Kidney (tissue), 14 donors: ENCODE measurements around the gene DIP2A. TPM values are rescaled to one million over a fixed set of nuclear protein-coding genes. Genes with fewer than 3 reads are reported as not detected.

Experiments
- DNase-seq, 5 donors: peaks; one replicate each; pipeline ENCODE4 v3.0.0-alpha.2; 2013 to 2020
- FAIRE-seq: peaks from 2 replicates; lab custom pipeline; 2012; peaks lifted over from hg19 to GRCh38; lab: Jason Lieb, UNC
- H3K27ac ChIP-seq, 2 donors: one replicate each; pipeline ENCODE4 v1.7.0; 2013; ENCODE audit warnings: low read depth in 2 of 2, low read length in 2 of 2, inconsistent platforms in 1 of 2
- H3K27me3 ChIP-seq: one replicate; pipeline ENCODE4 v1.7.1; 2013; ENCODE audit warnings: low read length, inconsistent platforms; ENCODE audit not compliant: control insufficient read depth, insufficient read depth
- H3K36me3 ChIP-seq, 3 donors: one replicate each; pipeline versions ENCODE4 v1.7.0 to v1.7.1; 2013; ENCODE audit warnings: low read length in 3 of 3, control low read depth in 1 of 3, inconsistent platforms in 1 of 3; ENCODE audit not compliant: insufficient read depth in 3 of 3, control insufficient read depth in 2 of 3
- H3K4me1 ChIP-seq, 3 donors: one replicate each; pipeline versions ENCODE4 v1.7.0 to v1.7.1; 2013; ENCODE audit warnings: low read length in 3 of 3, inconsistent platforms in 1 of 3, low read depth in 1 of 3; ENCODE audit not compliant: control insufficient read depth in 2 of 3, insufficient read depth in 2 of 3
- H3K4me3 ChIP-seq, 3 donors: one replicate each; pipeline versions ENCODE4 v1.7.0 to v1.8.1; 2013; ENCODE audit warnings: low read length in 3 of 3, control low read depth in 1 of 3, inconsistent platforms in 1 of 3
- H3K9ac ChIP-seq, 3 donors: one replicate each; pipeline versions ENCODE4 v1.7.0 to v1.7.1; 2013; ENCODE audit warnings: low read length in 3 of 3, control low read depth in 1 of 3, inconsistent platforms in 1 of 3
- H3K9me3 ChIP-seq, 3 donors: one replicate each; pipeline versions ENCODE4 v1.7.0 to v1.7.1; 2013; ENCODE audit warnings: low read length in 3 of 3, control low read depth in 1 of 3, inconsistent platforms in 1 of 3; ENCODE audit not compliant: control insufficient read depth in 2 of 3, insufficient read depth in 1 of 3
- CTCF ChIP-seq: IDR thresholded peaks from 3 replicates; pipeline ENCODE4 v1.5.1; 2012; ENCODE audit warnings: mild to moderate bottlenecking, moderate library complexity, borderline replicate concordance; ENCODE audit not compliant: insufficient read depth; ENCODE audit errors: extremely low read depth
- intact Hi-C: fragments of 100-400 bp; cut with DNase I; formaldehyde crosslinking; loops from one replicate; pipeline ENCODE4 v1.11.1; 2022
- polyA plus RNA-seq: library from polyadenylated mRNA; stranded (reverse); fragments of 350-450 nt; fragmentation: Illumina TruSeq; extraction: RNeasy Lipid Tissue Mini Kit (QIAGEN cat#74804); gene quantifications from one replicate; pipeline ENCODE4 v1.2.3, GENCODE V29; 2014; ENCODE audit warnings: low read depth, low replicate concordance; ENCODE audit not compliant: insufficient read depth
- total RNA-seq: library from RNA; stranded (reverse); fragmentation: NEBNext Ultra II Directional; extraction: Animal tissue kit (Norgen Biotek cat#: 25700); gene quantifications from one replicate; pipeline ENCODE4 v1.2.1, GENCODE V29; 2021
- donor health status: control.
- donor health status: control.
- donor health status: control.
- donor health status: control.
- donor health status: control.
- donor health status: DM: yes; HTN: yes; CAD: no.
- donor health status: Normal renal cell carcinoma (clear cell type).

The DIP2A gene
- total and polyA plus RNA-seq, 2 donors from 2014 or later = 8.7 to 36.5 TPM

- Histone ChIP-seq H3K4me1 (no peaks in the 10 kb centered on the region), H3K27me3 (no peaks in the 10 kb centered on the region), H3K9ac (no peak overlapping the region), H3K9me3 (no peaks in the 10 kb centered on the region), H3K4me3 (no peak overlapping the region), H3K36me3 (peaks cover 0 to 12% (median 8%) of the 10 kb centered on the region in 3 donors), H3K27ac (no peak overlapping the region)
- intact Hi-C loops = no loop called here
- FAIRE-seq = no peak
- DNase-seq = peak in 1 of 5 donors; percentile 6
- TF ChIP-seq CTCF = no peak
Measured at GRCh38 chr21:46422636-46423241, 36.0 kb upstream of the DIP2A start.

DNA sequence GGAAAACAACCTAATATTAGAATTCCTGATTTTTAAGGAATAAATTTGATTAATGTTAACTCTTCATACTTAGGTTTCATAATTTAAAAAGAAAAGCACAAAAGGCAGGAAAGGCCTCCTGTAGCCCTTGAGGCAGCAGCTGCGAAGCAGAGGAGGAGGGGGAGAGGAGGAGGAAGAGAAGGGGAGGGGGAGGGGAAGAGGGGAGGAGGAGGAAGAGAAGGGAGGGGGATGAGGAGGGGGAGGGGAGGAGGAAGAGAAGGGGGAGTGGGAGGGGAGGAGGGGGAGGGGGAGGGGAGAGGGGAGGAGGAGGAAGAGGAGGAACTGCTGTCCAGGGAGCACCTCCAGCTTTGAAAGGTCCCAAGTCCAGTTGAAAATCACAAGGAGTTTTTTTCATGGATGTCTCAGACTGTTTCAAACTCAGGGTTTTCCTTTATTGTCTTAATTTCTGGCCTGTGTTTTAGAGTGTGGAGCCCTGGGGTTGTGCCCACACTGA, 35.1 kb upstream of the DIP2A start:
- Histone ChIP-seq H3K4me1 (no peaks in the 10 kb centered on the region), H3K9ac (no peak overlapping the region), H3K9me3 (no peaks in the 10 kb centered on the region), H3K27ac (no peak overlapping the region), H3K27me3 (no peaks in the 10 kb centered on the region), H3K36me3 (peaks cover 0 to 9% (median 5%) of the 10 kb centered on the region in 3 donors), H3K4me3 (no peak overlapping the region)
- no peak for TF ChIP-seq CTCF
- DNase-seq (peak in 1 of 5 donors; percentile 4), FAIRE-seq (no peak)
- intact Hi-C loops = no loop called here

- Histone ChIP-seq H3K4me3 (no peak overlapping the region), H3K36me3 (peaks cover 0 to 9% (median 5%) of the 10 kb centered on the region in 3 donors), H3K9me3 (no peaks in the 10 kb centered on the region), H3K27ac (no peak overlapping the region), H3K9ac (no peak overlapping the region), H3K4me1 (no peaks in the 10 kb centered on the region), H3K27me3 (no peaks in the 10 kb centered on the region)
- no peak for FAIRE-seq
- intact Hi-C loops = no loop called here
- DNase-seq = peak in 1 of 5 donors; percentile 69
- no peak for TF ChIP-seq CTCF
Measured at GRCh38 chr21:46424039-46424591, 34.6 kb upstream of the DIP2A start.
